H9 (cell line): ENCODE measurements around the gene FSTL4. TPM values are rescaled to one million over a fixed set of nuclear protein-coding genes. Genes with fewer than 3 reads are reported as not detected.

ENCODE experiments used
- DNase-seq: peaks from one replicate; pipeline ENCODE4 v3.0.0-alpha.2; 2017
- H2AFZ ChIP-seq: one replicate; pipeline ENCODE4 v1.6.1; 2013; ENCODE audit warnings: mild to moderate bottlenecking, low read length, control low read depth, moderate library complexity
- H2AK5ac ChIP-seq: 2 replicates; pipeline ENCODE4 v1.6.1; 2013; ENCODE audit warnings: low read length, control low read depth, mixed read lengths; ENCODE audit not compliant: insufficient read length
- H2BK120ac ChIP-seq: one replicate; pipeline ENCODE4 v1.6.1; 2013; ENCODE audit warnings: low read depth, mild to moderate bottlenecking, low read length, control low read depth, inconsistent platforms; ENCODE audit not compliant: poor library complexity, severe bottlenecking
- H2BK12ac ChIP-seq: 2 replicates; pipeline ENCODE4 v1.6.1; 2013; ENCODE audit warnings: low read length, control low read depth, mixed read lengths, low read depth; ENCODE audit not compliant: insufficient read length
- H2BK15ac ChIP-seq: 2 replicates; pipeline ENCODE4 v1.6.1; 2013; ENCODE audit warnings: low read depth, low read length, control low read depth
- H2BK20ac ChIP-seq: one replicate; pipeline ENCODE4 v1.6.1; 2013; ENCODE audit warnings: low read depth, mild to moderate bottlenecking, low read length, control low read depth, inconsistent platforms; ENCODE audit not compliant: poor library complexity, severe bottlenecking
- H2BK5ac ChIP-seq: 2 replicates; pipeline ENCODE4 v1.6.1; 2013; ENCODE audit warnings: low read length, control low read depth, mixed read lengths; ENCODE audit not compliant: insufficient read length
- H3K14ac ChIP-seq: 2 replicates; pipeline ENCODE4 v1.6.1; 2013; ENCODE audit warnings: low read length, control low read depth; ENCODE audit not compliant: insufficient read depth
- H3K18ac ChIP-seq: 2 replicates; pipeline ENCODE4 v1.6.1; 2013; ENCODE audit warnings: low read depth, mild to moderate bottlenecking, mixed read lengths, low read length, control low read depth; ENCODE audit not compliant: insufficient read length
- H3K23ac ChIP-seq: 2 replicates; pipeline ENCODE4 v1.6.1; 2013; ENCODE audit warnings: low read length, control low read depth, mixed read lengths, low read depth; ENCODE audit not compliant: insufficient read length
- H3K23me2 ChIP-seq: 2 replicates; pipeline ENCODE4 v1.6.1; 2013; ENCODE audit warnings: low read depth, mild to moderate bottlenecking, mixed read lengths, low read length, control low read depth; ENCODE audit not compliant: insufficient read length, poor library complexity, severe bottlenecking
- H3K27ac ChIP-seq: 2 replicates; pipeline ENCODE4 v1.5.1; 2013; ENCODE audit warnings: low read length, control low read depth, mixed read lengths, low read depth; ENCODE audit not compliant: insufficient read length
- H3K27me3 ChIP-seq: 2 replicates; pipeline ENCODE4 v1.6.1; 2013; ENCODE audit warnings: low read length, control low read depth, inconsistent platforms; ENCODE audit not compliant: insufficient read depth
- H3K4ac ChIP-seq: 2 replicates; pipeline ENCODE4 v1.6.1; 2013; ENCODE audit warnings: low read depth, mild to moderate bottlenecking, control low read depth, inconsistent platforms, low read length, moderate library complexity
- H3K4me1 ChIP-seq: 2 replicates; pipeline ENCODE4 v1.6.1; 2013; ENCODE audit warnings: low read length, control low read depth, inconsistent platforms; ENCODE audit not compliant: insufficient read depth
- H3K4me2 ChIP-seq: 2 replicates; pipeline ENCODE4 v1.6.1; 2013; ENCODE audit warnings: low read length, control low read depth, mixed read lengths; ENCODE audit not compliant: insufficient read length, insufficient read depth
- H3K56ac ChIP-seq: 2 replicates; pipeline ENCODE4 v1.6.1; 2013; ENCODE audit warnings: low read depth, mild to moderate bottlenecking, mixed read lengths, low read length, control low read depth; ENCODE audit not compliant: insufficient read length
- H3K79me1 ChIP-seq: 2 replicates; pipeline ENCODE4 v1.6.1; 2013; ENCODE audit warnings: low read depth, mild to moderate bottlenecking, moderate library complexity, low read length, control low read depth, inconsistent platforms; ENCODE audit not compliant: insufficient read depth, poor library complexity, severe bottlenecking
- H3K79me2 ChIP-seq: 2 replicates; pipeline ENCODE4 v1.6.1; 2013; ENCODE audit warnings: low read length, control low read depth, inconsistent platforms; ENCODE audit not compliant: insufficient read depth
- H3K9ac ChIP-seq: 2 replicates; pipeline ENCODE4 v1.6.1; 2013; ENCODE audit warnings: low read length, control low read depth, mixed read lengths; ENCODE audit not compliant: insufficient read length; ENCODE audit errors: extremely low read depth
- H3K9me3 ChIP-seq: one replicate; pipeline ENCODE4 v1.6.1; 2013; ENCODE audit warnings: low read depth, low read length, inconsistent platforms; ENCODE audit not compliant: control insufficient read depth
- H3T11ph ChIP-seq: one replicate; pipeline ENCODE4 v1.6.1; 2013; ENCODE audit warnings: mild to moderate bottlenecking, low read length, control low read depth, inconsistent platforms
- H4K20me1 ChIP-seq: one replicate; pipeline ENCODE4 v1.6.1; 2013; ENCODE audit not compliant: control insufficient read depth, insufficient read length, insufficient read depth
- H4K5ac ChIP-seq: 2 replicates; pipeline ENCODE4 v1.6.1; 2013; ENCODE audit warnings: low read depth, mild to moderate bottlenecking, mixed read lengths, low read length, control low read depth; ENCODE audit not compliant: insufficient read length
- H4K8ac ChIP-seq: replicated peaks from 2 replicates; pipeline ENCODE4 v1.6.1; 2013; ENCODE audit warnings: low read length, control low read depth, mixed read lengths, low read depth; ENCODE audit not compliant: insufficient read length
- H4K91ac ChIP-seq: 2 replicates; pipeline ENCODE4 v1.6.1; 2013; ENCODE audit warnings: low read depth, mild to moderate bottlenecking, moderate library complexity, mixed read lengths, low read length, control low read depth; ENCODE audit not compliant: insufficient read length
- H3K27ac Mint-ChIP-seq, 3 experiments: 2 replicates in 2 of 3; 3 replicates in 1 of 3; pipeline ENCODE4 v1.8.0; 2020 to 2021; ENCODE audit warnings: mixed read lengths in 3 of 3, mild to moderate bottlenecking in 1 of 3, moderate library complexity in 1 of 3
- H3K27me3 Mint-ChIP-seq: 2 replicates; pipeline ENCODE4 v1.8.0; 2021; ENCODE audit warnings: low read depth, mild to moderate bottlenecking, moderate library complexity, mixed read lengths
- H3K36me3 Mint-ChIP-seq, 3 experiments: 2 replicates in 2 of 3; 3 replicates in 1 of 3; pipeline ENCODE4 v1.8.0; 2020 to 2021; ENCODE audit warnings: low read depth in 3 of 3, mixed read lengths in 3 of 3; ENCODE audit not compliant: insufficient read depth in 1 of 3
- H3K4me1 Mint-ChIP-seq, 2 experiments: 2 replicates each; pipeline ENCODE4 v1.8.0; 2020; ENCODE audit warnings: mixed read lengths in 2 of 2
- H3K4me3 Mint-ChIP-seq, 2 experiments: 2 replicates in 1 of 2; 3 replicates in 1 of 2; pipeline ENCODE4 v1.8.0; 2020 to 2021; ENCODE audit warnings: mild to moderate bottlenecking in 2 of 2, mixed read lengths in 2 of 2, moderate library complexity in 1 of 2
- H3K9me3 Mint-ChIP-seq, 2 experiments: 2 replicates in 1 of 2; 3 replicates in 1 of 2; pipeline ENCODE4 v1.8.0; 2020; ENCODE audit warnings: mild to moderate bottlenecking in 2 of 2, mixed read lengths in 2 of 2, moderate library complexity in 1 of 2
- CTCF ChIP-seq: fragments of 200-600 bp; sonication (generic); conservative IDR thresholded peaks from 3 replicates; pipeline ENCODE4 v1.8.0; 2021; ENCODE audit warnings: antibody characterized with exemption, mild to moderate bottlenecking
- WGBS: extraction: QIAGEN DNeasy Blood & Tissue Kit; methylation state at CpG from one replicate; pipeline ENCODE4 v1.1.7; 2013; ENCODE audit warnings: missing lambda C conversion rate, low lambda C conversion rate, mixed read lengths; ENCODE audit not compliant: insufficient read length; ENCODE audit errors: extremely low coverage; 5-methylcytosine and 5-hydroxymethylcytosine counted together
- total RNA-seq: library from RNA; stranded (reverse); gene quantifications from 2 replicates; pipeline ENCODE4 v1.2.1, GENCODE V29; 2021

The FSTL4 gene
- total RNA-seq, 1 experiment from 2014 or later: 5.7 TPM

GRCh38 chr5:133607451-133607850, 4.9 kb downstream of the FSTL4 start:
- TF ChIP-seq CTCF: no peak
- Mint-ChIP-seq H3K4me1 (peaks cover 21 to 25% of the 10 kb centered on the region in 2 experiments), H3K36me3 (no peaks in the 10 kb centered on the region), H3K9me3 (no peaks in the 10 kb centered on the region), H3K4me3 (no peak overlapping the region), H3K27ac (no peak overlapping the region), H3K27me3 (peaks cover 42% of the 10 kb centered on the region)
- H2BK15ac ChIP-seq: no peak overlapping the region
- H2BK5ac ChIP-seq: no peak overlapping the region
- H3K14ac ChIP-seq: no peak overlapping the region
- no peak overlapping the region for H3K27ac ChIP-seq
- peaks cover 11% of the 10 kb centered on the region; the same call in 1 of the 2 replicates for H3K27me3 ChIP-seq
- H3K23me2 ChIP-seq: peaks cover 12% of the 10 kb centered on the region
- H3K18ac ChIP-seq: no peak overlapping the region
- no peak overlapping the region for H3K4me2 ChIP-seq
- H3K56ac ChIP-seq: no peak overlapping the region
- H4K20me1 ChIP-seq: no peaks in the 10 kb centered on the region
- no peak overlapping the region for H2AK5ac ChIP-seq
- H3K23ac ChIP-seq: no peak overlapping the region
- H3K79me1 ChIP-seq: no peaks in the 10 kb centered on the region
- H3T11ph ChIP-seq: no peak overlapping the region
- no peak overlapping the region for H4K8ac ChIP-seq
- no peak overlapping the region for H3K9ac ChIP-seq
- H3K79me2 ChIP-seq: no peaks in the 10 kb centered on the region
- H2AFZ ChIP-seq: no peak overlapping the region
- WGBS: no CpG with 5 or more reads among the region's 6 CpGs
- H2BK20ac ChIP-seq: no peak overlapping the region
- no peak overlapping the region for H2BK12ac ChIP-seq
- no peak overlapping the region for H2BK120ac ChIP-seq
- H3K9me3 ChIP-seq: no peaks in the 10 kb centered on the region
- no peak overlapping the region for H3K4ac ChIP-seq
- H4K91ac ChIP-seq: no peak overlapping the region
- peaks cover 4% of the 10 kb centered on the region; the same call in 1 of the 2 replicates for H3K4me1 ChIP-seq
- H4K5ac ChIP-seq: no peak overlapping the region
- no peak for DNase-seq
